IPS-20b (cell line): Measurements from ENCODE around the gene CSMD2.

Experiments
- H3K27ac ChIP-seq: one replicate; pipeline ENCODE4 v1.5.1; 2013; ENCODE audit warnings: low read length
- H3K27me3 ChIP-seq: 2 replicates; pipeline ENCODE4 v1.6.1; 2013; ENCODE audit warnings: mild to moderate bottlenecking, low read length, inconsistent platforms; ENCODE audit not compliant: insufficient read depth
- H3K36me3 ChIP-seq: 2 replicates; pipeline ENCODE4 v1.6.1; 2013; ENCODE audit warnings: low read depth, mild to moderate bottlenecking, inconsistent platforms, low read length, moderate library complexity; ENCODE audit not compliant: insufficient read depth
- H3K4me1 ChIP-seq: 2 replicates; pipeline ENCODE4 v1.6.1; 2013; ENCODE audit warnings: mild to moderate bottlenecking, control low read depth, inconsistent platforms, low read length, moderate library complexity; ENCODE audit not compliant: insufficient read depth
- H3K4me3 ChIP-seq: 2 replicates; pipeline ENCODE4 v1.5.1; 2013; ENCODE audit warnings: mild to moderate bottlenecking, low read length, inconsistent platforms
- H3K9ac ChIP-seq: 2 replicates; pipeline ENCODE4 v1.6.1; 2013; ENCODE audit warnings: low read depth, mild to moderate bottlenecking, inconsistent platforms, low read length, moderate library complexity
- H3K9me3 ChIP-seq: 2 replicates; pipeline ENCODE4 v1.6.1; 2013; ENCODE audit warnings: mild to moderate bottlenecking, low read depth, low read length, inconsistent platforms; ENCODE audit not compliant: insufficient read depth

CSMD2 gene

GRCh38 chr1:33791251-33791650 lies 373.8 kb downstream of the CSMD2 start:
- Histone ChIP-seq H3K4me3 (no peak overlapping the region), H3K27ac (no peak overlapping the region), H3K9ac (no peak overlapping the region)

DNA sequence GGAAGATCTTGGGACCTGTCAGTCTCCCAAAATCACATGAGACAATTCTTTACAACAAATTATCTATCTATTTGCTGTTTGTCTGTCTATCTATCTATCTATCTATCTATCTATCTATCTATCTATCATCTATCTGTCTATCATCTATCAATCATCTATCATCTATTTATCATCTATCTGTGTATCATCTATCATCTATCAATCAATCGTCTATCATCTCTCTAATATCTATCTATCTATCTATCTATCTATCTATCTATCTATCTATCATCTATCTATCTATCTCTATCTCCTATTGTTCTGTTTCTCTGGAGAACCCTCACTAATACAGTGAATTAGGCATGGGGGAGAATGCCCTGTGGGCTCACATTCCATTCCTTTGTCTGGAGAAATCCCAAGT lies 374.5 kb downstream of the CSMD2 start:
- Histone ChIP-seq H3K4me3 (no peak overlapping the region), H3K4me1 (no peaks in the 10 kb centered on the region), H3K27ac (no peak overlapping the region), H3K27me3 (no peaks in the 10 kb centered on the region), H3K9ac (no peak overlapping the region), H3K36me3 (peaks cover 38% of the 10 kb centered on the region; the same call in 1 of the 2 replicates), H3K9me3 (no peaks in the 10 kb centered on the region)

More at GRCh38 chr1:33791251-33791650, 373.8 kb downstream of the CSMD2 start:
- Histone ChIP-seq H3K4me1 (no peaks in the 10 kb centered on the region), H3K27me3 (no peaks in the 10 kb centered on the region), H3K9me3 (no peaks in the 10 kb centered on the region), H3K36me3 (peaks cover 41% of the 10 kb centered on the region; the same call in 1 of the 2 replicates)

GRCh38 chr1:33784876-33785275 lies 380.2 kb downstream of the CSMD2 start:
- H3K4me3 ChIP-seq, result no peak overlapping the region
- no peaks in the 10 kb centered on the region for H3K9me3 ChIP-seq
- no peak overlapping the region for H3K9ac ChIP-seq
- peaks cover 44% of the 10 kb centered on the region; the same call in 1 of the 2 replicates for H3K36me3 ChIP-seq
- no peaks in the 10 kb centered on the region for H3K4me1 ChIP-seq
- H3K27me3 ChIP-seq, result no peaks in the 10 kb centered on the region
- no peak overlapping the region for H3K27ac ChIP-seq

DNA sequence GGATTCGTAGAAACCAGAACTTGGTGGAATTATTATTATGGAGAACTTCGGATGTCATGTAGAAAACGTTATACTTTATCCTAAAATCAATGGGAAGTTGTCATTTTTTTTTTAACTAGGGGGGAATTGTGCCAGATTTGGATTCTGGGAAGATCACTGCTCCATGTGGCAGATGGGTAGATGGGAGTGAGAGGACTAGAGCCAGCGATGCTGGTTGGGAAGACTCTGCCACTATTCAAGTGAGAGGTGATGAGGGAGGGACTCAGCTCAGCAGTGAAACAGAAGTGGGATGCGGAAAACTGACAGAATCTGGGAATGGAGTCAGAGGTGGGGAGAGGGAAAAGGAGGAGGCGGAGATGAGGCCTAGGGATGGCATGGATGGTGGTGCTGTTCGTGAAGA lies 382.3 kb downstream of the CSMD2 start:
- H3K27me3 ChIP-seq, result no peaks in the 10 kb centered on the region
- H3K27ac ChIP-seq, result no peak overlapping the region
- H3K9me3 ChIP-seq, result no peaks in the 10 kb centered on the region
- H3K4me3 ChIP-seq, result no peak overlapping the region
- no peaks in the 10 kb centered on the region for H3K4me1 ChIP-seq
- no peak overlapping the region for H3K9ac ChIP-seq
- H3K36me3 ChIP-seq, result peaks cover 28% of the 10 kb centered on the region; the same call in 1 of the 2 replicates

- H3K4me3 ChIP-seq, result no peak overlapping the region
- no peak overlapping the region for H3K27ac ChIP-seq
- no peaks in the 10 kb centered on the region for H3K9me3 ChIP-seq
- H3K4me1 ChIP-seq, result no peaks in the 10 kb centered on the region
- H3K36me3 ChIP-seq, result peaks cover 17% of the 10 kb centered on the region; the same call in 1 of the 2 replicates
- H3K27me3 ChIP-seq, result no peaks in the 10 kb centered on the region
- no peak overlapping the region for H3K9ac ChIP-seq
These were observed 383.4 kb downstream of the CSMD2 start for GRCh38 chr1:33781652-33782051.

DNA sequence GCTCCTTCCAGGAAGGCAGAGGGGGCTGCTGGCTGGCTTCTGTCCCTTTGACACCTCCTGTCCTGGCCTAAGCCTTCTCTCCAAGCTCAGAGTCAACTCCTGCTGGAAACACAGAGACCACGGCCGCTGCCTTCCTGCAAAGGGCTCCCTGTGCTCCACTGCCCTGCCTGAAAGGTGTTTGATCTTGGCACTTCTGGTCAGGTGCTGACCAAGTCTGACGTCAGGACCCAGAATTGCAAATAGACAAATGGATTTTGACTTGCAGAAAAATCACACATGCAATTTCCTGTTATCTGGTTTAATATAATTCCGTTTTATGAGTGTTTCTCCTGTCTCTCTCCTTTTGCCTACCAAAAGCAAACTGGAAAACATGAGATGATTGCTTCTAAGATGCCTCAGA lies 387.7 kb downstream of the CSMD2 start:
- Histone ChIP-seq H3K36me3 (peaks cover 22% of the 10 kb centered on the region; the same call in 1 of the 2 replicates), H3K4me1 (no peaks in the 10 kb centered on the region), H3K9me3 (no peaks in the 10 kb centered on the region), H3K27ac (no peak overlapping the region), H3K4me3 (no peak overlapping the region), H3K9ac (no peak overlapping the region), H3K27me3 (no peaks in the 10 kb centered on the region)

- H3K4me3 ChIP-seq, result no peak overlapping the region
- H3K9ac ChIP-seq, result no peak overlapping the region
- no peaks in the 10 kb centered on the region for H3K27me3 ChIP-seq
- no peaks in the 10 kb centered on the region for H3K4me1 ChIP-seq
- no peaks in the 10 kb centered on the region for H3K9me3 ChIP-seq
- no peak overlapping the region for H3K27ac ChIP-seq
- H3K36me3 ChIP-seq, result peaks cover 16% of the 10 kb centered on the region; the same call in 1 of the 2 replicates
These were observed 396.2 kb downstream of the CSMD2 start for GRCh38 chr1:33768821-33769220.

- no peaks in the 10 kb centered on the region for H3K27me3 ChIP-seq
- H3K4me1 ChIP-seq, result no peaks in the 10 kb centered on the region
- no peak overlapping the region for H3K27ac ChIP-seq
- no peak overlapping the region for H3K9ac ChIP-seq
- H3K4me3 ChIP-seq, result no peak overlapping the region
- peaks cover 12% of the 10 kb centered on the region; the same call in 1 of the 2 replicates for H3K36me3 ChIP-seq
- H3K9me3 ChIP-seq, result no peaks in the 10 kb centered on the region
These were observed 396.9 kb downstream of the CSMD2 start for GRCh38 chr1:33768106-33768505.

DNA sequence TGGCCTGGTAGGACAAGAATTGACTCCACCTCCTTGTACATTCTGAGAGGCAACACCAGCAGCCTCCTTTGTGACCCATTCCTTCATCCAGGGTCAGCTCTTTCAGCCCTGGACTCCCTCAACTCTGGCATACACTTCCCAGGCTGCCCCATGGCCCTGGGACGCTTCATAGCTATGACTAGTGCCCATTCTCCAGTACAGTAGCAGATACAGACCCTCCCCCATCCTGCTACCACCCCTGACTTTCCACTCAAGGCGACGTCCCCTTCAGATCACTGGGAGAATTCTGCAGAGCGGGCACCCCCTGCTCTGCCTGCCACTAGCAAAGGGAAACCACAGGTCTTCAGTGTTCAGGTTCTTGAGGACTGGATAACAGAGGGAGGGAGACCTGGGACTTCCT lies 400.9 kb downstream of the CSMD2 start:
- H3K9me3 ChIP-seq, result no peaks in the 10 kb centered on the region
- H3K36me3 ChIP-seq, result no peaks in the 10 kb centered on the region
- H3K27me3 ChIP-seq, result no peaks in the 10 kb centered on the region
- H3K4me3 ChIP-seq, result no peak overlapping the region
- H3K9ac ChIP-seq, result no peak overlapping the region
- no peaks in the 10 kb centered on the region for H3K4me1 ChIP-seq
- no peak overlapping the region for H3K27ac ChIP-seq

DNA sequence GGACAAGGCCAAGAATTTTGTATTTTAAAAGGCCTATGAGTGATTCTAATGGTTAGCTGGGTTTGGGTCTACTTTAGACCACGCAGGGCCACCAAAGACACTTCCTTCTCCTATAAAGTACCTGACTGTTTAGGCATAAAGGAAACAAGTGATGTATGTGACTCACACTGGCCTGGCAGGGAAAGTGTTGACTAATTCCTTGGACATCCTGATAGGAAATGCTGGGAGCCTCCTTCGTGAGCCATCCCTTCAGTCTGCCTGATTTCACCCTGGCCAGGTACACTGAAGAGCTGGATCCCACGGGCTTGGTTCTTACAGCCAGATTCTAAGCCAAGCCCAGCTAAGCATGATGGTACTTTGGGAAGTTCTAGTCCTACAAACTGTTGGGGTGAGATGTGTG lies 401.6 kb downstream of the CSMD2 start:
- H3K27ac ChIP-seq, result no peak overlapping the region
- H3K4me1 ChIP-seq, result no peaks in the 10 kb centered on the region
- H3K9ac ChIP-seq, result no peak overlapping the region
- H3K36me3 ChIP-seq, result no peaks in the 10 kb centered on the region
- no peaks in the 10 kb centered on the region for H3K9me3 ChIP-seq
- H3K4me3 ChIP-seq, result no peak overlapping the region
- H3K27me3 ChIP-seq, result no peaks in the 10 kb centered on the region

- H3K36me3 ChIP-seq, result no peaks in the 10 kb centered on the region
- H3K4me1 ChIP-seq, result no peaks in the 10 kb centered on the region
- H3K27me3 ChIP-seq, result no peaks in the 10 kb centered on the region
- H3K4me3 ChIP-seq, result no peak overlapping the region
- H3K9ac ChIP-seq, result no peak overlapping the region
- no peak overlapping the region for H3K27ac ChIP-seq
- H3K9me3 ChIP-seq, result no peaks in the 10 kb centered on the region
These were observed 402.1 kb downstream of the CSMD2 start for GRCh38 chr1:33762962-33763361.

GRCh38 chr1:33762109-33762830 lies 402.8 kb downstream of the CSMD2 start:
- Histone ChIP-seq H3K27me3 (no peaks in the 10 kb centered on the region), H3K27ac (no peak overlapping the region), H3K4me3 (no peak overlapping the region), H3K9me3 (no peaks in the 10 kb centered on the region), H3K9ac (no peak overlapping the region), H3K36me3 (no peaks in the 10 kb centered on the region), H3K4me1 (no peaks in the 10 kb centered on the region)
